Measurements from ENCODE around the gene TNFRSF18.

Gene TNFRSF18

DNA sequence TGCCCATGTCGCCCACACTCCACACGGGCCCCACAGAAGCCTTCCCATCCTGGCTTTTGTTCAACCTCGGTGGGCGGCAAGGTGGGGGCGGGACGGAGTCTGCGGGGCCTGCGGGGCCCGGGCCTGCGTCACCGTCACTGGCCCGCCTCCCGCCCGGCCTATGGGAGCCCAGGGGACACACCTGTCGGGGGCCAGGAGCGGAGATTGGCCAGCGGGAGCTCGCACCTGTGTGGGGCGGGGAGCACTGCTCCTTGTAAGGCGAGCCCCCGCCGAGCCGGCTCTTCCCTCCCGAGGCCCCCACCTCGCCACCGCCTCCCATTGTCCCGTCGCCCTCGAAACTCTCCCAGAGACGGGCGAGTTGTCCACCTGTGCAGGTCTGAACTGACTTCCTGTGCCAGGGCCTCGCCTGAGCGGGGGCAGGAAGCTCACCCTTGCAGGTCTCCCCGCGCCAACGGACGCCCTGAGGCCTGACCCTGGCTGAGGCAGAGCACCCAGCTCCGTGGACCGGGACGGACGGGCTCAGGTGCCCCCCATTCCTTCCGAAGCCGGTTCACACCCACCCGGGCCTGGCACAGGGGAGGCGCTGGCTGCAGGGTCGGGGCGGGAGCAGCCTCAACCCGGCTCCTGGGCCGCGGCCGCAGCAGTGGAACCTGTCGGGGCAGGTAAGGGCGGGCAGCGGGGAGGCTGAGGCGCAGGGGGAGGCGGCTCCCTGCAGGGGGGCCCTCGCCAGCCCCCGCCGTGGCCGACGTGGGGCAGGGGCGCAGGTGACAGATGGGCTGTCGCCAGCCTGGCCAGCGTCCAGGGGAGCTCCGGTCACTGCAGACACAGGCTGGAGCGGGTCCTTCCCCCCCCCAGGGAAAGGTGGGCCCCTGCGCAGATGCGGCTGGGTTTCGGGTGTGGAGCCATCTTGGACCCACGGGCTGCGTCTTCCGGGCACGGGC, 43.5 kb downstream of the TNFRSF18 start:
- no peak for FAIRE-seq

- FAIRE-seq = no peak
These were observed 44.7 kb downstream of the TNFRSF18 start for GRCh38 chr1:1161683-1162079.

- FAIRE-seq = no peak
These were observed 45.2 kb downstream of the TNFRSF18 start for GRCh38 chr1:1161078-1161682.

- FAIRE-seq = no peak
These were observed 46.0 kb downstream of the TNFRSF18 start for GRCh38 chr1:1160281-1160930.

DNA sequence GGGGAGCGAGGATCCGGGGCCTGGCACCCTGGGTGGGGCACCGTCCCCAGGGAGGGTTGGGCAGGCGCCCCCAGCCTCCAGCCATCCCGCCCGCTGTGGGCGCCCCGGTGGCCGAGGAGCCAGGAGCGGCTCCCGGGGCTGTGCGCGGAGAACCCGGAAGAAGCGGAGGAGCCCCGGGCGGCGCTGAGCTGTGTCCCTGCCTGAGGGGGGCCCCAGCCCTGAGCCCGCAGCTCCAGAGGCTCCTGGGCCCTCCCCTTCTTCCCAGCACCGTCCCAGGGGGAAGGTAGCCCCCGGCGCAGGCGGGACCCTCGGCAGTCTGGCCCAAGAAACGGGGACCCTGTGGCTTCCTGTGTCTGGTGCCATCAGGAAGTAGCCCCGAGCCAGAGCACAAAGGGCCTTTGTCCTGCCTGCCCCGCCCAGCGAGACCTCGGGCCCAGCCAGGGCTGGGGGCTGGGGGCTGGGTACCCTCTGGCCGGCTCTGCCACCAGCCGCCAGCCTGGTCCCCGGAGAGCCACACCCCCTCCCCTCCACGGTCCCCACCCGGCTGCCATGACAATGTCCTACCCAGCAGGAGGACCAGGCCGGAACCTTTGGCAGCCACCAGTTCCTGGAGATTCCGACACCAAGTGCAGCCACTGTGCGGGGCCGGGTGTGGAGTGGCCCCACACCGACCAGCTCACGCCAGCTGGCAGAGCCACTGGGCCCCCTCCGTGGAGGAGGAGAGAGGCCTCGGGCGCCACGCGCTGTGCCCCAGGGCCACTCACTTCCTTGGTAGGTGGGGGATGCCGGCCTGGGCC, 48.3 kb downstream of the TNFRSF18 start:
- no peak for FAIRE-seq

DNA sequence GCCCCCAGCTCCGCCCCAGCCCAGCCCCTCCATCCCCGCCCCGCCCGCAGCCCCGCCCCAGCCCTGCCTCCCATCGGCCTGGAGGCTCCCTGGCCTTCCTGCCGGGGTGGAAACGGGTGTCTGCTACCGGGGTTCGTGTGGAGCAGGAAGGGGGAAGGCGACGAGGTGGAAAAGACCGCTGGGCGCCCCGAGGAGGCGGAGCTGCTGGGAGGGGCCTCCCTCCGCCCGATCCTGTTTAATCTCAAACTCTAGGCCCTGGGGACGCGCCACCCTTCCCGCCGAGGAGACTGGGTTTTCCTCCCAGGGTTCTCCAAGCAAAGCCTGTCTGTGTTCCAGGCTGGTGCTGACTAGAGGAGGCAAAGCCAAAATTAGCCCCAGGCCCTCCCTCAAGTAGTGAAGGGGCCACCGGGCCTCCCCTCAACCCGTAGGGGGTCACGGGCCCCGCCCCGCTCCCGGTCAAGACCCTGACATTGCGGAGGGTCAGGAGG, 48.9 kb downstream of the TNFRSF18 start:
- no peak for FAIRE-seq

- FAIRE-seq = no peak
These were observed 49.4 kb downstream of the TNFRSF18 start for GRCh38 chr1:1157033-1157365.

DNA sequence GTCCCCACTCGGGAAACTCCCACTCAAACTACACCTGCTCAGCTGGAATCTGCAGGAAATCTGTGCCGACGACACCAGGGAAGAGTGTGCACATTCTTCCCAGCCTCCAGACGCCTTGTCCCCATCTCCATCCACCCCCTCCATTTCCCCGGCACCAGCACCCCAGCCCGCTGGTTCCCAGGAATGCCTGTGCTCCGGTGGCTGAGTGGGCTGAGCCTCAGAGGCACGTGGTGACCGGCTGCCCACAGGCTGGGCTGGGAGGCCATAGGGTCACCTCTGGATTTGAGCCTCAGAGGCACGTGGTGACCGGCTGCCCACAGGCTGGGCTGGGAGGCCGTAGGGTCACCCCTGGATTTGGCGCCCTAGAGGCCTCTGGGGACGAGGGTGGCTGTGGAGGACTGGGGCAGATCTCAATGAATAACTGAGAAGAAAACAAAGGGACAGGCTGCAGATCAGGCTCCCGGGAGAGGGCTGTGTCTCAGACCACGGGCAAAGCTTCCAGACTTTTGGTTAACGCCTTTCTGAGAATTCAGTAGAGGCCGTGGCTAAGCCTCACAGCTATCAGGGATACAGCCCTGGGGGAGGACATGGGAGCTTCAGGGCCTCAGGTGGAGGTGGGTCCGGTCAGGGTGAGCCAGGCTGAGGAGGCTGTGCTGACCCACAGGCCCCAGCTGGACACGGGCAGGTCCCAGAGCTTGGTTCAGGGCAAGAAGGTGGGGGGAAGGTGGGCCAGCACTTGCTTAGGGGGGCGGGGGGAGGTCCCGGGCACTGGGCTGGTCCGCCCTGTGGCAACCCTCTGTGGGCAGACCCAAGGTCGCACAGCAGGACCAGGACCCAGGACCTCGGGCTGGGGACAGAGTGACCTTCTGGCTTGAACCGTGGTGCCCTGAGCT, 50.0 kb downstream of the TNFRSF18 start:
- no peak for FAIRE-seq

DNA sequence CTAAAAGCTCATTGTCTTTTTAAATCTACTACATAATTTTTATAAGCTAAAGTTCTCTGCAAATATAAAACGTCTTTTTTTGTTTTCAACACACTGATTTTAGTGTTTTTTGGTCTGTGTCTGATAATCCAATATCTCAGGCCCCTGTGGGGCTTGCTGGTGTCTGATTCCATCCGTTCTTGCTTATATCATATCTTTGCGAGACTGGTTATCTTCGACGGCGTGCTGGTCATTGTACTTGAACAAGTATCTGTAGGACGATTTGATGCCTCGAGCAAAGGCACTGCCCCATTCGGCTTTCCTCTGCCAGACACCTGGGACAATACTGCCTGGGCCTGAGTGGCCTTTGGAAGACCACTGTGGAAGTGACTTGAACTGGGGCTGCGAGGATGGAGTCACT, 51.1 kb downstream of the TNFRSF18 start:
- no peak for FAIRE-seq

DNA sequence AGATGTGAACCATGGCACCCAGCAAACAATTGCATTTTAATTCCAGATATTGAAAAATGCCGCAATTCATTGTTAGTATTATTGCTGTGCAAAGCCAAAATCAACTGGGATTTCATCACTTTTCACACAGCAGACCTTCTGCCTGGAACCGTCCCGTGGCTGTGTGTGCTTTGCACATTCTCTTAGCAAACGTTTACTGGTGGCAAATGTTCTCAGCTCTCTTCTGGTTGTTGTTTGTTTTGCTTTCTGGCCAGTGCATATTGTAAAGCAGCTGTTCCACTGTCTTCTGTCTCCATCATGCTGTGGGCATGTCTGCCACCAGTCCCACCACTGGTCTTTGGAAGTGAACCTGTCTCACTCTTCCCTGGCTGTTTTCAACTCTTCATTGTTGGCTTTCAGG, 52.5 kb downstream of the TNFRSF18 start:
- no peak for FAIRE-seq

Measured in endometrium (tissue), 2 donors.